ENCODE results near the gene SNX2.

The SNX2 gene

DNA sequence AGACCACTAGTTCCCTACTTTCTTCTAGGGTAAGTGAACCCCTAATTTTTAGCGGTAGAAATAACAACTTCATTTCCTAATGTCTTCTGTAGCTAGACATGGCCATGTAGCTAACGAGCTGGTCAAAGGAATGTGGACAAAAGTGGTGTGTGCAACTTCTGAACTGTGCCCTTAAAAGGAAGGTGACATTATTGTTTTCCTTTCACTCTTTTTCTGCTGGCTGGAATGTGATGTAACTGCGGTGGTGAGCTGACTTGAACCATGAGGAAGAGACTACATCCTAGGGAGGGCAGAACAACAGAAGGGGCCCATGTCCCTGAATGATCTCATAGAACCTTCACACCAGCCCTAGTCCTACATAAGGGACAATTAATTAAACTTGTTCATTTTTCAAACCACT, 1.3 kb upstream of the SNX2 start:
- no peak for DNase-seq

DNA sequence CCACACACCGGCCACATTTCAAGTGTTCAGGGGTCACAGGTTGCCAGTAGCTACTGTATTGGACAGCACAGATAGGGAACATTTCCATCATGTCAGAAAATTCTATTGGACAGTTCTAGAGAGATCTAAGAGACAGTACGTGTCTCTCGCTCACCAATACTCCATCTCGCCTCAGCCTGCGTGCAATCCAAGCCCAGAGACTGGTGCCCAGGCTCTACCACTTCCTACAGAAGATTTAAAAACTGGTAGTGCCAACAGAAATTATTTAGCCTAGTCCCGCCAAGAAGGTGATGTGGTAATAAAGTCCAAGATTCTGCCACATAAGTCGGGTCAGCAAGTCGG, 390 bp upstream of the SNX2 start:
- DNase-seq, result no peak

DNA sequence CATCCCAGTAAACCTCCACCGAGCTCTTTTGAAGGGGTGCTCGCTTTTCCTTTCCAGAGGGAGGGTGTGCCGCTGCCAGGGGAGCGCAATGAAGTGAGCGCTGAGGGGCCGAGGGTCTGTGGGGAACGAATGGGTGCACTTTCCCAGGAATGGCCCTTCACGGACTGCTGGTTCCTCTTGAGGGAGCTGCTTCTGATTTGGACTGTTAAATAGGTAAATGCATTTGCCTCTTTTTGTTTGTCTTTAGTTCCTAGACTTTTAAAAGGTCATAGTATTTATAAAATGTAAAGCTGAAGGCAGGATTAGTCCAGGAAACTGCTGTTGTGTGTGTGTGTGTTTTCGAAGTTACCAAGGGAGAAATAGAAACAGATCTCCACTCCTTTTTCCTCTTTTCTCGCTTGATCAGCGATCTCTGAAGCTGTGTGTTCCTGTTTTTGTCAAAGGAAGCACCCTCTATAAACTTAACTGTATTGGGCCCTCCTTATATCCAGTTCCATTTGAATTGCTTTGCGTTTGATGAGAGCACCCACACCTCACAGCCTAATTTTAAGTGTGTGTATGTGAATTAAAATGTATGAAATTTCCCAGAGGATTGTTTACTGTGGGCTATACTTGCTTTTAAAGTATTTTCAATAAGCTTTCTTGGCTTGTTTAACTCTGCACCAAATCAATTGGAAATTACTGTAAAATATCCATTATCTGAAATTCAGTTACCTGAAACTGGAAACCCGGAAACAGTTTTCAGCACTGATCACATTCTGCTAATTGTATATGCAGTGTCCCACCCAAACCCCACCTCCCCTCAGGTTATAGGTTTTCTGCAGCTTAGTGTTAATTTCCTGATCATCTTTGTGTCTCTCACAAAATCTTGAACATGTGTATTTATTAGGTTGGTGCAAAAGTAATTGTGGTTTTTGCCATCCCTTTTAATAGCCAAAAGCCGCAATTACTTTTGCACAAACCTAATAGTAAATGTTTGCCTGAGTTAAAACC, 966 bp downstream of the SNX2 start:
- DNase-seq, result peak in 2 of 3 experiments; percentile 27 to 67

DNA sequence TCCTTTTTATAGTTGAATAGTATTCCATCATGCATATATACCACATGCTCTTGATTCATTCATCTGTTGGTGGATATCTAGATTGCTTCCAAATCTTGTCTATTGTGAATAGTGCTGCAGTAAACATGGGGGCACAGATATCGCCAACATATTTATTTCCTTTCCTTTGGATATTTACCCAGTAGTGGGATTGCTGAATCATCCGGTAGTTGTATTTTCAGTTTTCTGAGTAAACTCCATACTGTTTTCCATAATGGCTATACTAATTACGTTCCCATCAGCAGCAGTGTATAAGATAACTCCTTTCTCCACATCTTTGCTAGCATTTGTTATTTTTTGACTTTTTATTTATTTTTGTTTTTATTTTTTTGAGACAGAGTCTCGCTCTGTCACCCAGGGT, 3.3 kb downstream of the SNX2 start:
- no peak for DNase-seq

DNA sequence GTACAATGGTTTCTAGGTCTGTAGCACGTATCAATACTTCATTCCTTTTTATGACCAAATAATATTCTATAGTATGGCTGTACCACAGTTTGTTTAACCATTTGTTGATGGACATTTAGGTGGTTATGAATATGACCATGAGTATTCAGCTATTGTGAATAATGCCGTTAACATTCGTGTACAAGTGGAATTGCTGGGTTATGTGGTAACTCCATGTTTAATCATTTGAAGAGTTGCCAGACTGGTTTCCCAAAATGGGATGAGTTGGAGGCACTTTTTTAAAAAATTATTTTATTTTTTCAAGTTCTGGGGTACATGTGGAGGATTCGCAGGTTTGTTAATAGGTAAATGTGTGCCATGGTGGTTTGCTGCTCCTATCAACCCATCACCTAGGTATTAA, 4.6 kb downstream of the SNX2 start:
- DNase-seq, result no peak

DNA sequence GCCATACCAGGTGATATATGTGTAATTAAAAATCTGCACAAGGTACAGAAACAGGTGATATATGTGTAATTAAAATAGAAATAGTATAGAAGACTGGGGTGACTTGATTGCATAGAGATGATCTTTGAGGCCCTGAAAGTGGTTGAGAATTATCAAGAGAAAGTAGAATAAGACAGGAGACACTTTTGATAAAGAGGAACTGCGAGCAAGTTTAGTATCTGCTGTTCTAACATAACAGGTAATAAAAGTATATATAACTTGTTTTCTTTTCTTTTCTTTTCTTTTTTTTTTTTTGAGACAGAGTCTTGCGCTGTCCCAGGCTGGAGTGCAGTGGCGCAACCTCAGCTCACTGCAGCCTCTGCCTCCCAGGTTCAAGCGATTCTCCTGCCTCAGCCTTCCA, 5.4 kb downstream of the SNX2 start:
- no peak for DNase-seq

DNA sequence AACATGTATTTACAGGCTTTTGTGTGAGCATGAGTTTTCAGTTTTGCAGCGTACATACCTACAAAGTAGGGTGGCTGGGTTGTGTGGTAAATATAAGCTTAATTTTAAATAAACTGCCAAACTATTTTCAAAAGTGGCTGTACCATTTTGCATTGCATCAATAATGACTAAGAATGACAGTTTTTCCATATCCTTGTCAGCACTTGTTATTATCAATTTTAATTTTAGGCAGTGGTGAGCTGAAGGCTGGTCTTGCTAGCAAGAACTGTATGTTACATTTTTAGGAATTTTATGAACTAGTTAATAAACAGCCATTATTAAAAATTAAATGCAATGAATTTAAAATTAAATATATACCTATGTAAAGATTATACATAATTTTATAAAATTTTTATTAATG, 6.6 kb downstream of the SNX2 start:
- no peak for DNase-seq

DNA sequence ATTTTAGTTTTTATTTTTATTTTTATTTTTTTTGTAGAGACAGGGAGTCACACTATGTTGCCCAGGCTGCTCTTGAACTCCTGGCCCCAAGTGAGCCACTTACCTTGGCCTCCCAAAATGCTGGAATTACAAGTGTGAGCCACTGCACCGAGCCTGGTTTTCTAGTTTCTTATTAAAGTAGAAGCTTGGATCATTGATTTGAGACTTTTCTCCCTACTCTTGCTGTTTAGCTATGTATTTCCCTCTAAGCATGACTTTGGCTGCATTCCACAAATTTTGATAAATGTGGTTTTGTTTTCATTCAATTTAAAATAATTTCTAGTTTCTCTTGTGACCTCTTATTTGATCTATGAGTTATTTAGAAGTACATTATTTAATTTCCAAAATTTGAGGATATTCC, 10.4 kb downstream of the SNX2 start:
- no peak for DNase-seq

DNA sequence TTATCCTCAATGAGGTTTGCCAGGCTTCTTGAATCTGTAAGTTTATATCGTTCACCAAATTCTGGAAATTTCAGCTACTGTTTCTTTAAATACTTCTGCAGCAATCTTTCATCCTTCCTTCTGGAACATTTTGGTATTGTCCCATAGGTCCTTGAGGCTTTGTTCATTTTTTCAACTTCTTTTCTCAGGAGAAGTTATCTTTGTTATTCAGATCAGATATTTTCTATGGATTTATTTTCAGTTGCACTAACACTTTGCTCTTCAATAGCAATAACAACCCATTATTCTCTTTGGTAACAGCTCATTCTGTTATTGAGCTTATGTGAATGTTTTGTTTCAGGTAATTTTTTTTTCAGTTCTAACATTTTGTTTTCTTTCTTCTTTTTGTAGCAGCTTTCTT, 13.5 kb downstream of the SNX2 start:
- DNase-seq, result no peak

DNA sequence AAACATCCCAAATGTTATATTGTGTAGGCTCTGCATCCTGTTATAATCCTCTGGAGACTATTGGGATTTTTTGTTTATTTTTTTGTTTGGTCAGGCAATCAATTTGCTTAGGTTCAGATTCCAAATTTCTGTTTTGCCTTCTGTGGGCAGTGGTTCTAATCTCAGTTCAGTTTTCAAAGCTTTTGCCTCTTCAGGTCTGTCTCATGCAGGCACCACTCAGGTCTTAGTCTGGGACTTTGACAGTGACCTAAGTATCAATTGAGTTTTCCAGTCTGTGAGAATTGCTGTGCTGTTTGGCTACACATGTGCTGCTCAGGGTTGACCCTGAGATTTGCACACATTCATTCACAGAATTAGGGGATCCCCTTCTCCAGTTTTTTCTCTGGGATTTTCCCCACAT, 14.1 kb downstream of the SNX2 start:
- DNase-seq, result no peak

DNA sequence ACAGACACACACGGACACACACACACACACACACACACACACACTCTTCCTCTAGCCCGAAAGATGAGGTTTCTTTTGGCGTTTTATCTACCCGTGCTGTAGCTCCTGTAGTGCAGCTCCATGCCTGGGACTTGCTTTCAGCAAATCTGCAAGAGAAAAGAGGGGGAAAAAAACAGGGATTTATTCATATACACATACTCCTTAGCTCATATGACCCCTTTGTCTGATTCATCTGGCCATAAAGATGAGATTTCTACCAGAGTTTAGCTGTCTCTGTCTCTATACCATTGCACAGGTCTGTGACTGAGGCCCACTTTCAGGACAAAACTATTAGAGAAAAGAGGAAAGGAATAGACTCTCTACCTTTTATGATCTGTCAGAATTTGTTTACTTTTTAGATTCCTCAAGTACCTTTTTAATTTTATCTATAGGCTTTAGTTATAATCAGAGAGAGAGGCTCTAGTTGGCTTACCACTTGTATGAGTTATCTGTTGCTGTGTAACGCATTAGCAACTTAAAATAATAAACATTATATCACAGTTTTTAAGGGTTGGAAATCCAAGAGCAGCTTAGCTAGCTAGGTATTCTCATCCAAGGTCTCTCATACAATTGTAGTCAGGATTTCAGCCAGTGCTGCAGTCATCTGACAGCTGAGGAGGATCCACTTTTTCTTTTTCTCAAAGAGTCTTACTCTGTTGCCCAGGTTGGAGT, 14.7 kb downstream of the SNX2 start:
- no peak for DNase-seq

DNA sequence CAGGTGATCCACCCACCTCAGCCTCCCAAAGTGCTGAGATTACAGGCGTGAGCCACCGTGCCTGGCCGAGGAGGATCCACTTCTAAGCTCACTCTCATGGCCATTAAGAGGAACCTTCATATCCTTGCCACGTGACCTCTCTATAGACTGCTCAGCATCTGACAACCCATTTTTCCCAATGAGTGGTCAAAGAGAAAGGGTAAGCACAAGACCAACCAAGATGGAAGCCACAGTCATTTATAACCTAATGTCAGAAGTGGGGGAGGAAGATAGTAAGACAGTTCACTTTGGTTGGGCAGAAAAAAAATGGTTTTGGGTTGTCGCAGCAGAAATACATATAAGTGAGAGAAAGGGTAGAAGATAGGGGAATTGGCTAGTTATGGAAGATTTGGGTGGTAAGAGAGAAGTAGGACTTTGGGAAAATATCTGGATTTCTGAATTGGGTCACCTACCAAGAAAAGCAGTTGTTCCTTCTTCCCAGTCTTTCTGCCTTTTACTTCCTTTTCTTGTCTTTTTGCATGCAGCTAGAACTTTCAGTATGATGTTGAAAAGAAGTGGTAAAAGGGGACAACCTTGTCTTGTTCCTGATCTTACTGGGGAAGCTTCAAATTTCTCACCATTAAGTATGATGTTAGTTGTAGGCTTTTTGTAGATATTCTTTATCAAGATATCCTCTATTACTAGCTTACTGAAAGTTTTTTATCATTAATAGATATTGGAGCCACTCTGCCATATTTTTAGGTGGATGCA, 15.6 kb downstream of the SNX2 start:
- DNase-seq, result no peak

DNA sequence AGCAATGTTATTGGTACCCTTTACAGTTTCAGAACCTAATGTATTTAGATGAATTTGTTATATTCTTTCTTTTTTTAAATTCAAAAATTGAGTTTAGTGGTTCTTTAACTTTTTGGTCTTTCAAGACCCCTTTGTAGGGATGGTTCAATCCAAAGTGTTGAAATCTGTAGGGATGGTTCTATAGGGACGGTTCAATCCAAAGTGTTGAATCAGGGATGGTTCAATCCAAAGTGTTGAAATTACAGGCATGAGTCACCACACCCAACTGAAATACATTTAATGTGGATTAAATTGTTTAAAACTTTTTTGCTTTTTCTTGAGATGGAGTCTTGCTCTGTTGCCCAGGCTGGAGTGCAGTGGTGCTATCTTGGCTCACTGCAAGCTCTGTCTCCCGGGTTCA, 30.6 kb downstream of the SNX2 start:
- no peak for DNase-seq

DNA sequence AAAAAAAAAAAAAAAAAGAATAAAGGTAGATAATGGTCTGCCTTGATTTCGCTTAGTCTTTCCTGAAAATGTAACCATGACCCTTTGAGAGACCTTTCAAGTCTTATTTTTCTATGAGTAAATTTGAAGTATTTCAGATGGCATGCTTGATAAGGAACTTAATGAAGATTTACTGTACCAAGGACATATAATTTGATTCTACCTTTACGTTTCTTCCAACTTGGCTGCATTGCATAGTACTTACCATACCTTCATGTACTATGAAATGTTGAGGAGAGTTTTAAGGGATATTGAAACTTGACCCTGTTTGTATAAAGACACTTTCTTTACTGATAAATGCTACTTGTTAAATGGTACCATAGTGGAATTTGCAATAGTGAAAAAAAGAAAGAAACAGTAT, 35.5 kb downstream of the SNX2 start:
- DNase-seq, result no peak

DNA sequence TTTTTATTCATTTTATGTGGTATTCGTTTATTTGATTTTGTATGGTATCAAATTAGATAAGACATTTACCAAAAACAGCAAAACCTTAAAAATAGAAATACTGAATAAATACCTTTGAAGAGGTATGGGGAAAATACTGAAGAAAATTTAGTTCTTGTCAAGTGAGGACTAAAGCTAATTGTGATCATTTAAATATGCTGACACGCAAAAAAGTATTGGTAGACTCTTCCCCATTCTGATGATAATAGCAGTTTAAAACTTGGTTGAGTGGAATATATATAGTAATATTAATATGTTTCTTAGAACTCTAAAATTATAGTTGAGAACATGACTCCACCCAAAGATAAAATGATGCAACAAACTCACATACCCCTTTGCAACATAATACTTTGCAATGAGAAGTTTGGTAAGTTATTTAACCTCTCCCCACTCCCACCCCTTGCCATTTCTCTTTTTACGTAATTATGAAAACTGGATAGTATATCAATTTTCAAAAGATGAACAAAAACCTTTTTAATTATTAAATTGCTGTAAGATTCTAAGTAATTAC, 40.4 kb downstream of the SNX2 start:
- no peak for DNase-seq

DNA sequence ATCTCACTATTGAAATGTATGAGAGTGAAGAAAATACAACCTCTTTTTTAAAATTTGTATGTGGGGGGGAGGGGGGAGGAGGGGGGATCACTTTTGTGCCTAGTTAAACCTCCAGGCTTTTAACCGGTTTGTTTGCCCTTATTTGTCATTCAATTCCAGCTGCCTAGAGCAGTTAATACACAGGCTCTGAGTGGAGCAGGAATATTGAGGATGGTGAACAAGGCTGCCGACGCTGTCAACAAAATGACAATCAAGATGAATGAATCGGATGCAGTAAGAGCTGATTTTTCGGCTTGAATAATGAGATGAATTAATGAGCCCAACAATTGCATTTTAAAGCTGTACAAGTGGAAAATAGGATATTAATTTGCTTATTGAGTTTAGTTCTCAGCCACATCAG, 41.9 kb downstream of the SNX2 start:
- DNase-seq, result peak in 2 of 3 experiments; percentile 36 to 80

DNA sequence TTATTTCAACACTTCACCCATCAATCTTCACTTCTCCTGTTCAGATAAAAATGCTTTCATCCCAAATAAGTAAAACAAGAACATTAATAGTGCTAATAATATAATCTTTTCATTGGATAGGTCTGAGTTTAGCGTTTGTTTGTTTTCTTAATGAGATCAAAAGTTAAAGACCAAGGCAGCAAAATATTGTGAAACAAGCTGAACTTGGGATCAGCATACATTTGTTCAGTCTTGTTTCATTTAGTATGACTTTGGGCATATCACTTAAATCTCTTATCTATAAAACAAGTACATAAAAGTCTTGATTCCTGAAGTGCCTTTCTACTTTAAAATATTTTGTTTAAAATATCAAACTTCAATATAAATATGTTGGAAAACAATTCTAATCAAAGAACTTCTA, 57.1 kb downstream of the SNX2 start:
- no peak for DNase-seq

DNA sequence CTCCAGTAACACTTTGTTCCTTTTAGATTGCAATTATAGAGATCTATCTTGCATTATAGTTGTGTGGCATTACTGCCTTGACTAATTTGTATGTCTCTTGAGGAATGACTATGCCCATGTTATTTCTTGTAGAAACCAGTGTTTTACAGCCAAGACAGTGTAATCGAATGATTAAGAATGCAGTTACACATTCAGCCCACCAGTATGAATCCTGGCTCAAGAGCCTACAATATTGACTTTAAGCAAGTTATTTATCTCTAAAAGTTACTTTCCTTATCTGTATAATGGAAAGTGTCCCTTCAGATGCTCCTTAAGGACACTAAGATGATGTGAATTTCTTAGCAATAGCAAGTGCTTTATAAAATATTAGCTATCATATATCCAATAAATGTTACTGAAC, 60.8 kb downstream of the SNX2 start:
- DNase-seq, result no peak

DNA sequence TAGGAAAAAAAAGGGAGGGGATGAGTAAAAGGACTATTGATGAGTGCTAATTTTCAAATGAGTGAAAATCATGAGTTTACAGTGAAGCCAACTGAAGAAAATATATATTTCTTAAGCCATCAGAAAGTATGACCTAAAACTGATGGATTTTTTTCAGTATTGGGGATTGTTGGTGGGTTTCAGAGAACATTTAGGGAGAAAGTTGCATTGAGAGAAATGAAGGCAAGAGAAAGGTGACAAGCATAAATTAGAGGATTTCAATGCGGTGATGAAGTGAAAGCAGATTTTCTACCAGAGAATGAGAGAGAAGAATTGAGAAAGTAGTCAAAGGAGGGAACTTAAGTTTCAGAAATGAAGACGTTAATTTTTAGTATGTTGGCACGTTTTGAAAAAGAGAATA, 62.1 kb downstream of the SNX2 start:
- DNase-seq, result no peak

DNA sequence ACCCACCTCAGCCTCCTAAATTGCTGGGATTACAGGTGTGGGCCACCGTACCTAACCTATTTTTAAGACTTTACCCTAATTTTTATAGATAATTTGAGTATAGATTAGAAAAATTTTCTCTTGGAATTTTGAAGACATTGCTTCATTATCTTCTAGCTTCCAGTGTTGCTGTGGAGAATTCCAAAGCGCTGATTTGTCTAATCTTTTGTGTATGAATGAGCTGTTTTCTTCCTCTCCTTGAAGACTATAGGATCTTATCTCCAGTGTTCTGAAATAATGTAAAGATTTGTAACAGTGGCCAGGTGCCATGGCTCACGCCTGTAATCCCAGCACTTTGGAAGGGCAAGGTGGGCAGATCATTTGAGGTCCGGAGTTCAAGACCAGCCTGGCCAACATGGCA, 64.9 kb downstream of the SNX2 start:
- no peak for DNase-seq

DNA sequence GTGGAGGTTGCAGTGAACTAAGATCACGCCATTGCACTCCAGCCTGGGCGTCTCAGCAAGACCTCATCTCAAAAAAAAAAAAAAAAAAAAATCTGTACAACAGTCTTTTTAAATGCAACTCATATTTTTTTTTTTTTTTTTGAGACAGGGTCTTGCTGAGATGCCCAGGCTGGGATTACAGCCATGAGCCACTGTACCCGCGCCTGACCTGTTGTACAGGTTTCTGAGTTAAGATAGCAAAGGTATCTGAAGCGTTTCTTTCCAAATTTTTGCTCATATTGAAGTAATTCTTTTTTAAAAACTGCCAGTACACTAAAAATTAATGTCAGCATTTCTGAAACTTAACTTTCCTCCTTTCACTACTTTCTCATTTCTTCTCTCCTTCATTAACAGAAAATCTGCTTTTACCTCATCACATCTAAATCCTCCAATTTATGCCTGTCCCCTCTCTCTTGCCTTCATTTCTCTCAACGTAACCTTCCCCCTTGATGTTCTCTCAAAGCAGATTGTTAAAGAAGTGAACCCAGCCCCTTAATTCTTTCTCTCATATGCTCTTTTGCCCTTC, 67.2 kb downstream of the SNX2 start:
- DNase-seq, result no peak

DNA sequence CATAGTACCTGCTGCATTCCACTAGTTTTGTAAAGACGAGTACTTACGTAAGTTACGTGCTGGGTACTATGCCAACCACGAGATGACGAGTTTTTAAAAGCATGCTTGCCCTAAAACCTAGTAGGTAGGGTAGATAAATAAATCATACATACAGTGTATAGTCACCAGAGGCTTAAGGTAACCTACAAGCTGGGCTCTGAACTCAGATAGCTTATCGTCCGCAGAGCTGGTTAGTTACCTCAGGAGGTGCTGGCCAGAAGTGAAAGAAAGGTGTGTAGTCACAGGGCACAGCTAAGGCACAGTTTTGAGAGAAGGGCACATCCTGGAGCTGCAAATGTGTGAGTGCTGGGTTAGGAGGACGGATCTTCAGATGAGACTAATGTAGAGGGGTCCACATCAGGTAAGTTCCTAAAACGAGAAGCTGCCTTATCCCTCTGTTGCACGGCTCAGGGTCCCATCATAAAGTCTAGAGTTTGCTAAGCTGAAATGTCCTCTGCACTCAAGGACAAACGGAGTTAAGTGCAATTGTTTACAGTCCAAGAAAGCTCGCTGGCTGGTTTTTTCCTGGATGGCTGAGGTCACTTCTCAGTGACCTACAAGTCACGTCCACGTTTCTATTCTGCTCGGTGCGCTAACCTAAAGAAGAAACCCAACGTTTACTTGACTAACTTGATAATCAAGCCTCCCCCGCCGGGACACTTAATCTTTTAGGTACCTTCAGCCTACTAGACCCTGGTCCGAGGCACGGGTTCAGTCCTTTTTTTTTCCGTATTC, 69.4 kb downstream of the SNX2 start:
- DNase-seq, result peak in 1 of 3 experiments; percentile 28
